ENCODE measurements around the gene AMBP. TPM values are rescaled to one million over a fixed set of nuclear protein-coding genes. Genes with fewer than 3 reads are reported as not detected.

The AMBP gene
- total RNA-seq, 1 donor from 2014 or later: not detected

DNA sequence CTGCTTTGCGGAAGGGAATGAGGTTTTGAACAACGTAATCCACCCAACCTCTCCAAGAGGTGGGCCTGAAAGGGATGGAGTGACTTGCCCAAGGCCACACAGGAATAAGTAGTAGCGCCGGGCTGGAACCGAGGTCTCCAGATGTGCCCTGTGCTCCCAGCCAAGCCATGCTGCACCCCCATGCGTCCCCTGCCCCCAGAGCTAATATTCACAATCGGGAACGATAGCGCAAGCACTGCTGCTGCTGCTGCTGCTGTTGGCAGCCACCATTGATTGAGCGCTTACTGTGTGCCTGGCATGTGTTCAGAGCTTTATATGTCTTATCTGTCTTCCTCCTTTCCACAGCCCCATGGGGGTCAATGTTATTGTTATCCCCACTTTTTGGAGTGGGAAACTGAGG lies 43.9 kb downstream of the AMBP start:
- H3K27ac Mint-ChIP-seq: no peak overlapping the region
- TF ChIP-seq, protein P1, sequence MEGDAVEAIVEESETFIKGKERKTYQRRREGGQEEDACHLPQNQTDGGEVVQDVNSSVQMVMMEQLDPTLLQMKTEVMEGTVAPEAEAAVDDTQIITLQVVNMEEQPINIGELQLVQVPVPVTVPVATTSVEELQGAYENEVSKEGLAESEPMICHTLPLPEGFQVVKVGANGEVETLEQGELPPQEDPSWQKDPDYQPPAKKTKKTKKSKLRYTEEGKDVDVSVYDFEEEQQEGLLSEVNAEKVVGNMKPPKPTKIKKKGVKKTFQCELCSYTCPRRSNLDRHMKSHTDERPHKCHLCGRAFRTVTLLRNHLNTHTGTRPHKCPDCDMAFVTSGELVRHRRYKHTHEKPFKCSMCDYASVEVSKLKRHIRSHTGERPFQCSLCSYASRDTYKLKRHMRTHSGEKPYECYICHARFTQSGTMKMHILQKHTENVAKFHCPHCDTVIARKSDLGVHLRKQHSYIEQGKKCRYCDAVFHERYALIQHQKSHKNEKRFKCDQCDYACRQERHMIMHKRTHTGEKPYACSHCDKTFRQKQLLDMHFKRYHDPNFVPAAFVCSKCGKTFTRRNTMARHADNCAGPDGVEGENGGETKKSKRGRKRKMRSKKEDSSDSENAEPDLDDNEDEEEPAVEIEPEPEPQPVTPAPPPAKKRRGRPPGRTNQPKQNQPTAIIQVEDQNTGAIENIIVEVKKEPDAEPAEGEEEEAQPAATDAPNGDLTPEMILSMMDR (IDR thresholded peaks at IDR 0.05): no peak
- TF ChIP-seq EZH2 (IDR thresholded peaks at IDR 0.05): no peak
- no peak for TF ChIP-seq EZH2phosphoT487 (IDR thresholded peaks at IDR 0.05)
- H3K36me3 Mint-ChIP-seq: peaks cover 28% of the 10 kb centered on the region
- Histone ChIP-seq H3K27me3 (no peaks in the 10 kb centered on the region), H4K20me1 (ENCODE audit: low read depth) (peaks cover 40% of the 10 kb centered on the region), H2AFZ (replicated peaks) (no peak overlapping the region), H3K4me3 (no peak overlapping the region), H3K4me2 (no peak overlapping the region), H3K9ac (no peak overlapping the region), H3F3A (ENCODE audit: low read depth) (peaks cover 31% of the 10 kb centered on the region), H3K79me2 (ENCODE audit: low read depth) (no peaks in the 10 kb centered on the region), H3K27ac (no peak overlapping the region), H3K9me3 (ENCODE audit: low read depth) (no peaks in the 10 kb centered on the region), H3K4me1 (peaks cover 27% of the 10 kb centered on the region), H3K36me3 (no peaks in the 10 kb centered on the region)
- no peaks in the 10 kb centered on the region for H3K27me3 Mint-ChIP-seq (ENCODE audit: insufficient read depth, low read depth)
- H3K4me1 Mint-ChIP-seq: peaks cover 22% of the 10 kb centered on the region
- no peaks in the 10 kb centered on the region for H3K9me3 Mint-ChIP-seq
- DNase-seq (ENCODE audit: low spot score): no peak
- H3K4me3 Mint-ChIP-seq: no peak overlapping the region

DNA sequence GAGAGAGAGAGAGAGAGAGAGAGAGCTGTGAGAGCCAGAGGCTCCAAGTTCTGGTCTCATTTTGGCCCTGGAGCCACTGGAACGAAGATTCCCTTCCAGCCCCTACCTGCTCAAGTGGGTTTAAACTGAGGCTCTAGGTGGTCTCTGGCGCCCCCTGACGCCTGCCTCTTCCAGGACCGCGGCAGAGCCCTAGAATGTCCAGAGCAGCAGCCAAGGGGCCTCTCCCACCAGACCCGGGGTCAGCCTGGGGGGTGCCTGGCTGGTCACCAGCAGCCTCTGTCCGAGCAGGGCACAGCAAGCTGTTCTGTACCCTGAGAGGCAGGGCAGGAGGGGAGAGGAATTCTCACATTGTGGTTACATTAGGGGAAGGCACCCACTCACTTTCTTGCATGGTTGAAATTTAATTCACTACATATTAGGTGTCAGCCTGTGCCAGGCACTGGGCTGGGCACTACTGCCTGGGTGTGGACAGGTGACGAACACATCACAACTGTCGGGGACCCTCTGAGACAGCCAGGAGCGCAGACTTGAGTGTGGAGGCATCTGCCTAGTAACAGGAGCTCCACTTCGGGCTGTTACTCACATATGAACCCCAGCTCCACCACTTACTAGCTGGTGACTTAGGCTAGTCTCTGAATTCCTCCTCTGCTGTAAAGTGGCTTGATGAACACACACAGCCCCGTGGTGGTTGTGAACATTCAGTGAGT lies 44.5 kb downstream of the AMBP start:
- Histone ChIP-seq H4K20me1 (ENCODE audit: low read depth) (peaks cover 34% of the 10 kb centered on the region), H3K9ac (no peak overlapping the region), H3K4me1 (peaks cover 21% of the 10 kb centered on the region), H3K36me3 (no peaks in the 10 kb centered on the region), H3K27ac (no peak overlapping the region), H3K9me3 (ENCODE audit: low read depth) (no peaks in the 10 kb centered on the region), H3F3A (ENCODE audit: low read depth) (peaks cover 25% of the 10 kb centered on the region), H3K27me3 (no peaks in the 10 kb centered on the region), H3K4me2 (no peak overlapping the region), H3K4me3 (no peak overlapping the region), H2AFZ (replicated peaks) (no peak overlapping the region), H3K79me2 (ENCODE audit: low read depth) (no peaks in the 10 kb centered on the region)
- no peaks in the 10 kb centered on the region for H3K27me3 Mint-ChIP-seq (ENCODE audit: insufficient read depth, low read depth)
- no peak overlapping the region for H3K27ac Mint-ChIP-seq
- no peaks in the 10 kb centered on the region for H3K9me3 Mint-ChIP-seq
- TF ChIP-seq EZH2phosphoT487 (IDR thresholded peaks at IDR 0.05) (no peak), EZH2 (IDR thresholded peaks at IDR 0.05) (no peak)
- TF ChIP-seq, protein P1 (IDR thresholded peaks at IDR 0.05): peak; percentile 67
- H3K36me3 Mint-ChIP-seq: peaks cover 31% of the 10 kb centered on the region
- H3K4me1 Mint-ChIP-seq: peaks cover 21% of the 10 kb centered on the region
- DNase-seq (ENCODE audit: low spot score): peak; percentile 61
- no peak overlapping the region for H3K4me3 Mint-ChIP-seq

DNA sequence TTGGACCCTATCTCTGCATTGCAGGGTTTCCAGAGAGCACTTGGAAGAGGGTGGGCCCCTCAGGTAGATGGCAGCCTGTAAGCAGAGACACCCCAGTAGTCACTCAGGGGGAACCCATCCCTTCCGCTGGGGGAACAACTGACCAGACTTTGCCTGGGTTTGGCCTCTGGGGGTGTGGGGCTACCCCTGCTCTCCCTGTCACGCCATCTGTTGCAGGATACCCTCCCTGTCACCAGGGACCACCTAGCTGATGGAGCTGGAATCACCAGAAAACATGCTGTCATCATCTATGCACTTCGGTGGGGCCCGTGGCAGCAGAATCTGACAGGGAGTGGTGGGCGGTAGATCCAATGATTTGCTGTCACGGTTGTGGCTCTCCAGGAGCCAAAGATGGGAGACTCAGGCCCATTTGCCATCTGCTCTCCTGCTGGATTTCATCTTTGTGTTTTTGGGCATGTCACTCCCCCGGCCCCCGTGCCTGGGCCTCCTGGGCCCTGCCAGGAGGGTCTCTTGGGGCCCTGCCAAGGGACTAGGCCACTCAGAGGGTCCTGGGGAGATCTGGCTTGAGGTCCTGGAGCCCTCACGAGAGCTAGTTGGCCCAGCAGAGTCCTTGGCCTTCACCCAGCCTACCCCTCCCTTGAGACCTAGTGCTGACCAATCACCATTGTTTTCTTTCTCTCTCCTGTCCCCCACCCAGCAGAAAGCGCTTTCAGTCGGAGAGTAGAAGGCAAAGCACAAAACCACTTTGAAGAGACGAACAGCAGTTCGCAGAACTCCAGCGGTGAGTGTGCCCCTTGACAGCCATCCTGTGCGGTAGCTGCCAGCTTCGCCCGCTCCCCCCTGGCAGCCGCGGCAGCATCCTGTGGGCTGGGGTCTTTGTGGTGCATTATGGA lies 45.9 kb downstream of the AMBP start:
- H3K79me2 ChIP-seq (ENCODE audit: low read depth): no peaks in the 10 kb centered on the region
- Mint-ChIP-seq H3K4me3 (no peak overlapping the region), H3K4me1 (peaks cover 7% of the 10 kb centered on the region), H3K9me3 (no peaks in the 10 kb centered on the region), H3K27ac (peak overlapping the region; percentile 23), H3K36me3 (peaks cover 30% of the 10 kb centered on the region), H3K27me3 (ENCODE audit: insufficient read depth, low read depth) (no peaks in the 10 kb centered on the region)
- H3K9ac ChIP-seq: no peak overlapping the region
- no peak overlapping the region for H3K27ac ChIP-seq
- H2AFZ ChIP-seq (replicated peaks): no peak overlapping the region
- no peak for TF ChIP-seq EZH2 (IDR thresholded peaks at IDR 0.05)
- TF ChIP-seq EZH2phosphoT487 (IDR thresholded peaks at IDR 0.05): no peak
- TF ChIP-seq, protein P1 (IDR thresholded peaks at IDR 0.05): no peak
- H3K9me3 ChIP-seq (ENCODE audit: low read depth): no peaks in the 10 kb centered on the region
- H4K20me1 ChIP-seq (ENCODE audit: low read depth): peaks cover 23% of the 10 kb centered on the region
- H3F3A ChIP-seq (ENCODE audit: low read depth): peaks cover 11% of the 10 kb centered on the region
- no peaks in the 10 kb centered on the region for H3K27me3 ChIP-seq
- no peak for DNase-seq (ENCODE audit: low spot score)
- H3K4me3 ChIP-seq: no peak overlapping the region
- peaks cover 12% of the 10 kb centered on the region for H3K4me1 ChIP-seq
- peak overlapping the region; percentile 22 for H3K4me2 ChIP-seq
- H3K36me3 ChIP-seq: no peaks in the 10 kb centered on the region

All from neural progenitor cell (in vitro differentiated cells).